Stomach (tissue), 9 donors: Measurements from ENCODE around the gene CALHM4. TPM values are rescaled to one million over a fixed set of nuclear protein-coding genes. Genes with fewer than 3 reads are reported as not detected.
A peak's percentile ranks its signal among the peaks of the same experiment; 100 is the strongest.

ENCODE experiments used
- DNase-seq, 2 donors: peaks; one replicate each; pipeline versions ENCODE4 v3.0.0 to v3.0.0-alpha.2; 2013 to 2019
- H3K27ac ChIP-seq, 5 donors: fragments of 200-600 bp in 4 of 5; sonication (generic) in 4 of 5; one replicate each; pipeline ENCODE4 v1.5.1; 2013 to 2019; ENCODE audit warnings: mild to moderate bottlenecking in 1 of 5, moderate library complexity in 1 of 5
- H3K27me3 ChIP-seq, 3 donors: fragments of 200-600 bp; sonication (generic); one replicate each; pipeline ENCODE4 v1.5.1; 2017 to 2019; ENCODE audit warnings: mixed run types in 1 of 3
- H3K36me3 ChIP-seq, 4 donors: fragments of 200-600 bp; sonication (generic); 1 replicate in 3 of 4; 2 replicates in 1 of 4; pipeline ENCODE4 v1.5.1; 2016 to 2019
- H3K4me1 ChIP-seq, 4 donors: fragments of 200-600 bp; sonication (generic); one replicate each; pipeline ENCODE4 v1.5.1; 2016 to 2019
- H3K4me3 ChIP-seq, 4 donors: fragments of 200-600 bp; sonication (generic) in 3 of 4; one replicate each; pipeline ENCODE4 v1.5.1; 2016 to 2019; ENCODE audit warnings: mild to moderate bottlenecking in 1 of 4
- H3K9me3 ChIP-seq, 4 donors: fragments of 200-600 bp; sonication (generic); one replicate each; pipeline ENCODE4 v1.5.1; 2016 to 2019
- CTCF ChIP-seq, 7 experiments: fragments of 450-650 bp in 4 of 7; fragments of 200-600 bp in 3 of 7; sonication (generic) in 3 of 7; IDR thresholded peaks; one replicate each; pipeline ENCODE4 v1.5.1; 2016 to 2019; ENCODE audit warnings: antibody characterized with exemption in 7 of 7, control low read depth in 2 of 7, mild to moderate bottlenecking in 1 of 7
- EP300 ChIP-seq: sonication (generic); formaldehyde crosslinking; IDR thresholded peaks from one replicate; pipeline ENCODE4 v1.6.1; 2017; ENCODE audit warnings: antibody characterized with exemption
- POLR2A ChIP-seq, 4 donors: fragments of 450-650 bp; IDR thresholded peaks; one replicate each; pipeline ENCODE4 v1.6.1; 2016; ENCODE audit warnings: antibody characterized with exemption in 4 of 4, control low read depth in 2 of 4, mild to moderate bottlenecking in 1 of 4, moderate library complexity in 1 of 4
- POLR2AphosphoS5 ChIP-seq, 3 donors: sonication (generic); formaldehyde crosslinking; IDR thresholded peaks; one replicate each; pipeline ENCODE4 v1.6.1; 2016; ENCODE audit warnings: antibody characterized with exemption in 3 of 3
- WGBS, 5 donors: extraction: QIAGEN DNeasy Blood & Tissue Kit in 3 of 5; methylation state at CpG; one replicate each; pipeline versions ENCODE4 v1.1.5 to v1.1.7; 2013 to 2018; 5-methylcytosine and 5-hydroxymethylcytosine counted together
- intact Hi-C: fragments of 100-400 bp; cut with DNase I; formaldehyde crosslinking; loops from one replicate; pipeline ENCODE4 v1.15.1; 2023; ENCODE audit warnings: low total_unique reads
- polyA plus RNA-seq, 3 donors: library from polyadenylated mRNA; stranded (reverse); fragments of 200-250 nt; gene quantifications; one replicate each; pipeline ENCODE4 v1.2.3, GENCODE V29; 2013
- total RNA-seq, 5 donors: library from RNA; depleted of rRNA; stranded (reverse); fragments of >200 nt; gene quantifications; one replicate each; pipeline versions ENCODE4 v1.1.0 to v1.2.3, GENCODE V29; 2014 to 2016
- donor health status: healthy with polysubstance abuse.
- donor health status: Bipolar disorder and iron deficiency.
- donor health status: healthy.

The CALHM4 gene
- total and polyA plus RNA-seq, 8 donors, result not detected

GRCh38 chr6:116529466-116530290, 23.9 kb upstream of the CALHM4 start:
- H3K36me3 ChIP-seq, result no peaks in the 10 kb centered on the region
- no peak overlapping the region for H3K4me3 ChIP-seq
- H3K27me3 ChIP-seq, result peaks cover 0 to 3% (median 0%) of the 10 kb centered on the region in 3 donors
- no peaks in the 10 kb centered on the region for H3K9me3 ChIP-seq
- DNase-seq, result no peak
- H3K4me1 ChIP-seq, result peaks cover 0 to 4% (median 0%) of the 10 kb centered on the region in 4 donors
- TF ChIP-seq POLR2AphosphoS5 (IDR thresholded peaks at IDR 0.05) (no peak), CTCF (IDR thresholded peaks at IDR 0.05) (no peak), POLR2A (IDR thresholded peaks at IDR 0.05) (no peak), EP300 (no peak)
- no peak overlapping the region for H3K27ac ChIP-seq
- intact Hi-C loops, result loop anchor here (10.0 kb wide), 1 partner anchor 265 kb away; no protein-coding TSS in a partner anchor
- WGBS, 5 donors, result 63 to 78% (median 76%) methylated on average over 3 of the region's 3 CpGs

GRCh38 chr6:116530436-116530835, 23.1 kb upstream of the CALHM4 start:
- intact Hi-C loops, result loop anchor here (10.0 kb wide), 1 partner anchor 266 kb away; no protein-coding TSS in a partner anchor
- no peaks in the 10 kb centered on the region for H3K9me3 ChIP-seq
- no peak overlapping the region for H3K4me3 ChIP-seq
- H3K27me3 ChIP-seq, result peaks cover 0 to 3% (median 0%) of the 10 kb centered on the region in 3 donors
- peak in 1 of 2 donors; percentile 54 for DNase-seq
- no peak for TF ChIP-seq POLR2AphosphoS5 (IDR thresholded peaks at IDR 0.05)
- no peak for TF ChIP-seq POLR2A (IDR thresholded peaks at IDR 0.05)
- TF ChIP-seq CTCF (IDR thresholded peaks at IDR 0.05), result no peak
- no peak for TF ChIP-seq EP300
- H3K27ac ChIP-seq, result no peak overlapping the region
- H3K36me3 ChIP-seq, result no peaks in the 10 kb centered on the region
- WGBS, 5 donors, result 26 to 58% (median 32%) methylated on average over 2 of the region's 2 CpGs
- peaks cover 0 to 4% (median 0%) of the 10 kb centered on the region in 4 donors for H3K4me1 ChIP-seq

- Histone ChIP-seq H3K4me1 (peaks cover 0 to 4% (median 0%) of the 10 kb centered on the region in 4 donors), H3K9me3 (no peaks in the 10 kb centered on the region), H3K4me3 (no peak overlapping the region), H3K27ac (no peak overlapping the region), H3K36me3 (no peaks in the 10 kb centered on the region), H3K27me3 (peaks cover 0 to 3% (median 0%) of the 10 kb centered on the region in 3 donors)
- peak; percentile 56 to 84 for DNase-seq
- intact Hi-C loops, result loop anchor here (10.0 kb wide), 1 partner anchor 267 kb away; no protein-coding TSS in a partner anchor
- 75 to 84% (median 77%) methylated on average over 12 of the region's 12 CpGs for WGBS, 5 donors
- TF ChIP-seq POLR2A (IDR thresholded peaks at IDR 0.05) (no peak), CTCF (IDR thresholded peaks at IDR 0.05) (peak in 5 of 7 experiments; percentile 39 to 76 (median 71))
Measured at GRCh38 chr6:116531675-116532570, 21.6 kb upstream of the CALHM4 start.
